NCI-H187 treated with DMSO at 0.1 percent for 48 hours (cell line): Measurements from ENCODE around the gene SACM1L.

Source experiments
- DNase-seq: peaks from one replicate; lab custom pipeline; 2025; lab: John Stamatoyannopoulos, UW

SACM1L gene, protein sequence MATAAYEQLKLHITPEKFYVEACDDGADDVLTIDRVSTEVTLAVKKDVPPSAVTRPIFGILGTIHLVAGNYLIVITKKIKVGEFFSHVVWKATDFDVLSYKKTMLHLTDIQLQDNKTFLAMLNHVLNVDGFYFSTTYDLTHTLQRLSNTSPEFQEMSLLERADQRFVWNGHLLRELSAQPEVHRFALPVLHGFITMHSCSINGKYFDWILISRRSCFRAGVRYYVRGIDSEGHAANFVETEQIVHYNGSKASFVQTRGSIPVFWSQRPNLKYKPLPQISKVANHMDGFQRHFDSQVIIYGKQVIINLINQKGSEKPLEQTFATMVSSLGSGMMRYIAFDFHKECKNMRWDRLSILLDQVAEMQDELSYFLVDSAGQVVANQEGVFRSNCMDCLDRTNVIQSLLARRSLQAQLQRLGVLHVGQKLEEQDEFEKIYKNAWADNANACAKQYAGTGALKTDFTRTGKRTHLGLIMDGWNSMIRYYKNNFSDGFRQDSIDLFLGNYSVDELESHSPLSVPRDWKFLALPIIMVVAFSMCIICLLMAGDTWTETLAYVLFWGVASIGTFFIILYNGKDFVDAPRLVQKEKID

DNA sequence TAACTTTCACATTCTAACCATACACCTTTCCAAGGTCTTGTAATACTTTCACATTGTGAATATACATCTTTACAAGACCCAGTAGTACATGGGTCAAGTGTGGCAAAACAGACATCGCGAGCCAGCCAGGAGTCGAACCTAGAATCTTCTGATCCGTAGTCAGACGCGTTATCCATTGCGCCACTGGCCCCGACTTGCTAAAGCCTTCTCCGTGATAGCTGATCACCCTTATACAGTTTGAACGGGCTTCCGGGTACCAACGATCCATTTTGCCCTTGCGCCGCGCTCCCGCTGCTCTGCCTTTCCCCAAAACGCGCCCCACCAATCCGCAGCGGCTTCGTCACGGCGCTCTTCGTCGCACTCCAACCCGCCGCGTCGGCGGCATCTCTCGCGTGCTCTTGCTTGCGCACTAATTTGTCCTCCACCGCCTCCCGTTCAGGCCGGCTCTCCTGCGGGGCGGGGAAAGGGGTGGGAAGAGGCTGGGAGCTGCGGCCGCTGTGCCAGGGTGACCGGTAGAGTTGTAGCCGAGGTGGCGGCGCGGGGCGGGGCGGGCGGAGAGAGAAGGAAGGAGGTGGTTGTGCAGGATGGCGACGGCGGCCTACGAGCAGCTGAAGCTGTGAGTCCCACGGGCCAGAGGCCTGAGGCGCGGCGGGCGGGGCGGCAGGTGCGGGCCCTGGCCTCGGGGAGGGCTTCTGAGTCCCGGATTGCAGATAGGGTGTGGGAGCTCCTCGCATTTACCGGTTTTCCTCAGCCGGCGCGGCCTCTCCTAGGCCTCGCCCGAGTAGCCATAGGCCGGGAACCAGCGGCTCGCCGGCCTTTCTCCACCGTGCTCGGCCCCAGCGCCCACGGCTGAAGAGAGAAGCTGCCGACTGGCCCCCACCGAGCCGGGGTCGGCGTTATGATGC, at the start of gene SACM1L:
Gene SACM1L (plus strand): TSS at position 515 of the 905 bp plus-strand sequence. CDS start 70 bp downstream, at position 585.
- peak; percentile 80 for DNase-seq

- DNase-seq, result no peak
Measured at GRCh38 chr3:45640091-45640507, 49.1 kb upstream of the SACM1L start.

GRCh38 chr3:45640724-45641361, 48.4 kb upstream of the SACM1L start:
- DNase-seq, result no peak

DNA sequence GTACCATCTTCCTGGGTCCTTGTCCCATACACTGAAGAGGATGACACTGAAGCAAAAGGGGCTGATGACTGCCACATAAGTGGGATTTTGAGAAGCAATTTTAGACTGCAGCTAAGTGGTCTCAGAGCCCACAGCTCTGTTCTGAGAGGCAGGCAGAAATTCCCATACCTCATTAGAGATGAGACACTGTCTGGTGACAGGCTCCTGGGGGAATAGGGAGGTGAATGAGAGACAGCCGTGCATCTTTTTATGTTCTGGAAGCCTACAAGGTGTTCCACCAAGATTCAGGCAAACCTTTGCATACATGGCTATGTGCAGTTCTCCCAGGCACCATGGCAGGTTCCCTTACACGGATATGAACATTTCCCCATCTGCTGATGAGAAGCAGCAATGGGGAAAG, 47.4 kb upstream of the SACM1L start:
- DNase-seq, result no peak

- DNase-seq, result no peak
Measured at GRCh38 chr3:45642731-45643152, 46.5 kb upstream of the SACM1L start.

- no peak for DNase-seq
Measured at GRCh38 chr3:45644063-45644790, 45.0 kb upstream of the SACM1L start.

DNA sequence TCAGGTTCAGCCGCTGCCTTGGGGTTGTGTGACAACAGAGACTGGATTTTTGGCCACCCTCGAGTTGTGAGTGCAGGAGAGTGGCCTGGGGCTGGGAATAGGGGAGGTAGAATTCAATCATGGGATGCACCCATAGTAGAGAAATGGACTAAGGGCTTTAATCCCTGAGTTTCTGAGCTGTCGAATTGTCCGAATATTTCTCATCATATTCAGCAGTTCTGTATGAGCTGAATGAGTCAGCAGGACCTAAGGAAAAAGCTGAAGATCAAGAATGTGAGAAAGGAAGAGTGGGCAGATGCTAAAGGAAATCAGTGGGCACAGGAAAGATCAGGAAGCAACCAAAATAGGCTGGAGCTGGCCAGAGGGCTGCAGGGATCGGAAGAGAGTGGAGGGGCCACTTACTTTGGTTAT, 44.4 kb upstream of the SACM1L start:
- DNase-seq, result no peak

DNA sequence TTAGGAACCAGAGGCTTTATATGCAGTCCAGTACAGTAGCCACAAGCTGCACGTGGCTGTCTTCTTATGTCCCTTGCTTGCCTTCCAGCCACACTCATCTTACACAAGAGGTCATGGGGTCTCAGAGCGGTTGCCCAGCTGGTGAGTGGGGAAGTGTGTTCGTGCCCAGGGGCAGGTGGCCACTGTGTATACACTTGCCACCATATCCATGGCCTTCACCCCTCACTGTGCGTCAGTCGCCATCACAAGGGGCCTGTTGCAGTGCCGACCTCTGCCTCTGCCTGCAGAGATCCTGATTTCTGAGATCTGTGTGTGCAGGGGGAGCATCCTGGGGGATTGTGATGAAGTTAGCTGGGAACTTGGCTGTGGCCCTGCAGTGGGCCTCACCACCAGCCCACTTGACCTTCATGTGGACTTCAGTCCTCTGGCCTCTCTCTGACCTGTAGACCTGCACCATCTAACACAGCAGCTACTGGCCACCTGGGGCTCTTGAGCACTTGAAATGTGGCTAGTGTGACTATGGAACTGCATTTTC, 43.1 kb upstream of the SACM1L start:
- no peak for DNase-seq

DNA sequence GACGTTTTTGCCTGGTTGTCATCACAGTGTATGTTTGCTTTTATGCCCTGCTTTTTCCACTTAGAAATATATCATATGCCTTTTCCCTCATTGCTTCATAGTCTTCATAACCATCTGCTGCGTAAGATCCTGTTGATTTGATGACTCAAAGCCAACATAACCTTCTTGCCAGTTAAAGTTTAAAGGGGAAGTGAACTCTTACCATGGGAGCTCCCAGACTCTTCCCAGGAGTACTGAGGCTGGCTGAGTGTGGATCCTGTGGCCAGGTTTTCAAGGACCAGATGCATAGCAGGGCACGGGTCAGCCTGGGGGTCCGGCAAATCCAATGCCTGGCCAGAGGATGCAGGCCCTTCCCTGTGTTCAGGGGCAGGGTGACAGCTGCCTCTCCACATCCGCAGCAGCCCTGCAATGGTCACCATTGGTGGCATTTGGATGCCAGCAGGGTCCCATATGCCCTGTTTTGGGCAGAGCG, 42.0 kb upstream of the SACM1L start:
- DNase-seq, result no peak

DNA sequence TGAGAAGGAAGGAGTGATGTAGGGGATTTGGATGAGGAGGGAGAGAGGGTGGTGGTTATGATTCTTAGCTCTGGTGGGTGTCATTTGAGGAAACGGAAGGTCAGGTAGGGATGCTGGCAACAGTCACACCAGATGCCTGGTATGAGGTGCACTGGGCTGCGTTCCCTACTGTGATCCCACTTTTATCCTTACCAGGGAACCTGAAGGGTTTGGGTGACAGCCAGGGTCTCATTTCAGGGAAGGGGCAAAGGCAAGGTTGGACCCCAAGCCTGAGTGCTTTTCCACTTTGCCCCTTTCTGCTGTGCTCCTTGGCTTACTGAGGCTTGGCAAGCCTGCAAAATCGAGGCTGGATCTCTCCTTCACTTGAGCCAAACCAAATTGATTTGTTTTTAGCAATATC, 36.0 kb upstream of the SACM1L start:
- no peak for DNase-seq

- no peak for DNase-seq
Measured at GRCh38 chr3:45654397-45654944, 34.7 kb upstream of the SACM1L start.

DNA sequence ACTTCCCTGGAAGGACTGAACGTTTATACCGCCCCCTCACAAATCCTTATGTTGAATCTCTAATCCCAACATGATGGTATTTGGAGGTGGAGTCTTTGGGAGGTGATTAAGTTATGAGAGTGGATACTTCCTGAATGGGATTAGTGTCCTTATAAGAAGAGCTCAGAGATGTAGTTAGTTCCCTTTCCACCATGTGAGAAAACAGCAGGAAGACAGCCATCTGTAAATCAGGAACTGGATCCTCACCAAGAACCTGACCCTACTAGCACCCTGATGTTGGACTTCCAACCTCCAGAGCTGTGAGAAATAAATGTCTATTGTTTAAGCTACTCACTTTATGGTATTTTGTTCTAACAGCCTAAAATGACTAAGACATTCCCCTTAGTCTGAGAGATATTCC, 33.3 kb upstream of the SACM1L start:
- no peak for DNase-seq

GRCh38 chr3:45656575-45657363, 32.4 kb upstream of the SACM1L start:
- peak; percentile 10 for DNase-seq

- no peak for DNase-seq
Measured at GRCh38 chr3:45657853-45658252, 31.3 kb upstream of the SACM1L start.

DNA sequence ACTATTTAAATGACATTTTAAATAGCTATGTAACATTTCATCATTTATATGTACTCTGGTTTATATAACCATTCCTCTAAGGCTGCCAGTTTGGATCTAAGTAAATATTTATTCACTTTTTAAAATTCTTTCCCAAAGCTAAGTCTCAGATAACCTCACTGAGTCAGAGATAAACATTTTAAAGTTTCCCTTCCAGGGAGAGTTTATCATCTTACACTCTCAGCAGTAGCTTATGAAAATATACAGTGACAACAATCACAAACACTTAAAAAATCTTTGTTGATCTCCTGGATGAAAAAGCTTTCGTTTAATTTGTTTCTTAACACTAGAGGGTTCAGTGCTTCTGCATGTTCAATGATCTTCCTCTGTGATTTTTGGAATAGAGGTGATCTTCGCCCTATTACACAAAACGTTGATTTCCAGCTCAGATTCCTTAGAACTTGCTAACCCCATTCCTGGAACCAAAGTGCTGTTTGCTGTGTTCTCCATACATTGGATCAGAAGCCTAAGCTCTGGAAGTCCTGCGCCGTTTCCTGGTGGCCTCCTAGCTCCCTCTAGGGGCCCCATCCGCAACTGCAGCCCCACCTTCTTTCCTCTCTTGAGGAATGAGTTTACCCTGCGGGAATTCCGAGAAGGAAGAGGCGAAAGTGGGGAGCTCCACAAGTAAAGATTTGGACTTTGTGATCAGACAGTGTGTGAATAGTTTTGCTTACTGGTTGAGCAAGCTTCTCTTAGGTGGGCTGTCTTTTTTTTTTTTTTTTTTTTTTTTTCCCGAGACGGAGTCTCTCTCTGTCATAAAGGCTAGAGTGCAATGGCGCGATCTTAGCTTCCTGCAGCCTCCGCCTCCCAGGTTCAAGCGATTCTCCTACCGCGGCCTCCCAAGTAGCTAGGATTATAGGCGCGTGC, 29.3 kb upstream of the SACM1L start:
- DNase-seq, result no peak

DNA sequence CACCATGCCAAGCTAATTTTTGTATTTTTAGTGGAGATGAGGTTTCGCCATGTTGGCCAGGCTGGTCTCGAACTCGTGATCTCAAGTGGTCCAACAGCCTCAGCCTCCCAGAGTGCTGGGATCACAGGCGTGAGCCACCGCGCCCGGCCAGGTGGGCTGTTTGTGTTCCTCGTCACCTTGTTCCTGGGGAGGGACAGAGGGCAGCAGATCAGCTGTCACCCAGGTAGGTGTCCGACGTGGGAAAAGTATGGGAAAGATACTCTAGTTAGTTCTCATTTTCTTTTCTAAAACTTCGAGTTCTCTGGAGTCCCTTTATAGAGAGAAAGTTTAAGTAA, 28.7 kb upstream of the SACM1L start:
- no peak for DNase-seq

DNA sequence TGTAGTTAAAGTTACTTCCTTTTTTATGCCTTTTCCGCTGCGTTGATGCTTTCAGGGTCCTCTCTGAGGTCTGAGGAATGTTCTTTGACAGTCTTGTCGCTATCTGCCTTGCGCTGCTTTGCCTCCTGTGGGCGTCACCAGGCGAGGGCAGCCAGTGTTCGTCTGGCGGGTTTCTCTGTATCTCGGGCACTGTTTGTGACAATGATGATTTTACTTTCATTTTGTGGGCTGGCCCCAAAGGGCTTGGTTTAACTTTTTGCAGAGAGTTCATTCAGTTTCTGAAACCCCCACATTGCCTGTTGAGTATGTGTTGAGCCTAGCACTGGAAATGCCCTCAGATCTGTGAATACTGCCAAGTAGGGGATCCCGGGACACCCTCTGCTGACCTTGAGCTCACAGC, 24.6 kb upstream of the SACM1L start:
- no peak for DNase-seq

- no peak for DNase-seq
Measured at GRCh38 chr3:45665101-45665572, 24.1 kb upstream of the SACM1L start.
